HG03342 (cell line): ENCODE results near the gene LEF1.

Experiments
- ATAC-seq: cut with Tn5 transposase; IDR thresholded peaks from one replicate; pipeline ENCODE4 v1.9.1; 2021; ENCODE audit warnings: mild to moderate bottlenecking, moderate library complexity; ENCODE audit not compliant: unreplicated experiment

Gene LEF1

GRCh38 chr4:108168671-108169523 is at the start of gene LEF1:
Gene LEF1 (minus strand): TSS chr4:108168932. CDS start chr4:108167767, 1,165 bp downstream.
- ATAC-seq: peak; percentile 41

- no peak for ATAC-seq
Observed at GRCh38 chr4:108216510-108216909, 47.8 kb upstream of the LEF1 start.

- no peak for ATAC-seq
Observed at GRCh38 chr4:108215055-108215454, 46.3 kb upstream of the LEF1 start.

- ATAC-seq: no peak
Observed at GRCh38 chr4:108213723-108214122, 45.0 kb upstream of the LEF1 start.

GRCh38 chr4:108213308-108213707 is 44.6 kb upstream of the LEF1 start:
- no peak for ATAC-seq

- no peak for ATAC-seq
Observed at GRCh38 chr4:108210989-108211835, 42.5 kb upstream of the LEF1 start.

GRCh38 chr4:108209489-108209888 is 40.8 kb upstream of the LEF1 start:
- no peak for ATAC-seq

GRCh38 chr4:108205859-108206258 is 37.1 kb upstream of the LEF1 start:
- no peak for ATAC-seq

GRCh38 chr4:108204518-108204917 is 35.8 kb upstream of the LEF1 start:
- ATAC-seq: no peak

- ATAC-seq: no peak
Observed at GRCh38 chr4:108203377-108203776, 34.6 kb upstream of the LEF1 start.

GRCh38 chr4:108201774-108202173 is 33.0 kb upstream of the LEF1 start:
- ATAC-seq: no peak

GRCh38 chr4:108199881-108200280 is 31.1 kb upstream of the LEF1 start:
- ATAC-seq: no peak

- no peak for ATAC-seq
Observed at GRCh38 chr4:108193886-108194672, 25.3 kb upstream of the LEF1 start.

GRCh38 chr4:108192935-108193334 is 24.2 kb upstream of the LEF1 start:
- no peak for ATAC-seq

- ATAC-seq: no peak
Observed at GRCh38 chr4:108192056-108192455, 23.3 kb upstream of the LEF1 start.

- ATAC-seq: no peak
Observed at GRCh38 chr4:108191269-108191914, 22.7 kb upstream of the LEF1 start.

GRCh38 chr4:108188770-108189169 is 20.0 kb upstream of the LEF1 start:
- no peak for ATAC-seq

- no peak for ATAC-seq
Observed at GRCh38 chr4:108185252-108185651, 16.5 kb upstream of the LEF1 start.

- no peak for ATAC-seq
Observed at GRCh38 chr4:108184453-108185049, 15.8 kb upstream of the LEF1 start.

GRCh38 chr4:108181704-108182103 is 13.0 kb upstream of the LEF1 start:
- ATAC-seq: no peak
